Upper lobe of right lung (tissue), 1 donor: ENCODE data around the gene SLC2A11. TPM values are rescaled to one million over a fixed set of nuclear protein-coding genes. Genes with fewer than 3 reads are reported as not detected.

Experiments used
- ATAC-seq: fragments of 200-7000 bp; cut with Tn5 transposase; one replicate; pipeline ENCODE4 v1.9.1; 2020; ENCODE audit warnings: mild to moderate bottlenecking, moderate library complexity
- DNase-seq: peaks from one replicate; pipeline ENCODE4 v3.0.0-alpha.2; 2020
- H3K27ac ChIP-seq: fragments of 200-600 bp; one replicate; pipeline ENCODE4 v1.8.0; 2022
- H3K27me3 ChIP-seq: fragments of 200-600 bp; one replicate; pipeline ENCODE4 v1.8.0; 2022; ENCODE audit warnings: mild to moderate bottlenecking
- H3K36me3 ChIP-seq: fragments of 200-600 bp; one replicate; pipeline ENCODE4 v1.8.0; 2022
- H3K4me1 ChIP-seq: fragments of 200-600 bp; one replicate; pipeline ENCODE4 v1.8.0; 2022
- H3K4me3 ChIP-seq: fragments of 200-600 bp; one replicate; pipeline ENCODE4 v1.8.0; 2022; ENCODE audit warnings: mild to moderate bottlenecking
- H3K9me3 ChIP-seq: fragments of 200-600 bp; one replicate; pipeline ENCODE4 v1.8.0; 2022
- intact Hi-C: fragments of 100-400 bp; cut with DNase I; formaldehyde crosslinking; loops from one replicate; pipeline ENCODE4 v1.11.0; 2022
- total RNA-seq: library from RNA; stranded (reverse); fragmentation: NEBNext Ultra II Directional; extraction: Animal tissue kit (Norgen Biotek cat#: 25700); gene quantifications from one replicate; pipeline ENCODE4 v1.2.1, GENCODE V29; 2021
- TF ChIP-seq, protein P1 (sequence below): fragments of 200-600 bp; IDR thresholded peaks from one replicate; pipeline ENCODE4 v1.8.0; 2022; ENCODE audit warnings: antibody characterized with exemption
- donor health status: DM: no; HTN: yes; CAD: no; lungs with severe emphysema.

The SLC2A11 gene
- total RNA-seq, 1 donor from 2014 or later, result 13.2 TPM

DNA sequence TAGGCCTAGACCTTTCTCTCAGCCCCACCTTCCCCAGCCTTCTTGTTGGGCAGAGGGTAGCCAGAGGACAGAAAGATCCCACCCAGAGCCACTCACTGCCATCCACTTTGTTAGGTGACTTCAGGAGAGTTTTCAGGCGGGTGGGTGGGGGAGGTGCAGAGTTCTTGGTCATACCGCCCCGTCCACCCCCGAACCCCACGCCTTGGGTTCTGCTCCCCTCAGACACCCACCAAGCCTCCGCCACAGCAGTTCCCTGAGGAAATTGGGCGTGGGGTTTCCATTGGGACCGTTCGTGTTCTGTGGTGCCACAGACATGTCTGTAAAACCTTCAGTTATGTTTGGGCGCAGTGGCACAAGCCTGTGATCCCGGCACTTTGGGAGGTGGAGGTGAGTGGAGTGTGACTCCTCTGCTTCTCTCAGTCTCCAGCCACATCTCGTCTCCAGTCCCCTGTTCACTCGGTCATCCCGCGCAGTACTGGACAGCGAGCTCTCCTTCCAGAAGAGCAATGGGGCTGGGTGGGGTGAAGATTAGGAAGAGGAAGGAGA is 38.0 kb downstream of the SLC2A11 start:
- H3K4me3 ChIP-seq, result peak overlapping the region; percentile 79
- intact Hi-C loops, result no loop called here
- ATAC-seq (no peak), DNase-seq (no peak)
- H3K9me3 ChIP-seq, result no peaks in the 10 kb centered on the region
- H3K27ac ChIP-seq, result peak overlapping the region; percentile 91
- peaks cover 21% of the 10 kb centered on the region for H3K36me3 ChIP-seq
- TF ChIP-seq, protein P1, sequence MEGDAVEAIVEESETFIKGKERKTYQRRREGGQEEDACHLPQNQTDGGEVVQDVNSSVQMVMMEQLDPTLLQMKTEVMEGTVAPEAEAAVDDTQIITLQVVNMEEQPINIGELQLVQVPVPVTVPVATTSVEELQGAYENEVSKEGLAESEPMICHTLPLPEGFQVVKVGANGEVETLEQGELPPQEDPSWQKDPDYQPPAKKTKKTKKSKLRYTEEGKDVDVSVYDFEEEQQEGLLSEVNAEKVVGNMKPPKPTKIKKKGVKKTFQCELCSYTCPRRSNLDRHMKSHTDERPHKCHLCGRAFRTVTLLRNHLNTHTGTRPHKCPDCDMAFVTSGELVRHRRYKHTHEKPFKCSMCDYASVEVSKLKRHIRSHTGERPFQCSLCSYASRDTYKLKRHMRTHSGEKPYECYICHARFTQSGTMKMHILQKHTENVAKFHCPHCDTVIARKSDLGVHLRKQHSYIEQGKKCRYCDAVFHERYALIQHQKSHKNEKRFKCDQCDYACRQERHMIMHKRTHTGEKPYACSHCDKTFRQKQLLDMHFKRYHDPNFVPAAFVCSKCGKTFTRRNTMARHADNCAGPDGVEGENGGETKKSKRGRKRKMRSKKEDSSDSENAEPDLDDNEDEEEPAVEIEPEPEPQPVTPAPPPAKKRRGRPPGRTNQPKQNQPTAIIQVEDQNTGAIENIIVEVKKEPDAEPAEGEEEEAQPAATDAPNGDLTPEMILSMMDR, result no peak
- no peaks in the 10 kb centered on the region for H3K27me3 ChIP-seq
- H3K4me1 ChIP-seq, result peaks cover 7% of the 10 kb centered on the region

DNA sequence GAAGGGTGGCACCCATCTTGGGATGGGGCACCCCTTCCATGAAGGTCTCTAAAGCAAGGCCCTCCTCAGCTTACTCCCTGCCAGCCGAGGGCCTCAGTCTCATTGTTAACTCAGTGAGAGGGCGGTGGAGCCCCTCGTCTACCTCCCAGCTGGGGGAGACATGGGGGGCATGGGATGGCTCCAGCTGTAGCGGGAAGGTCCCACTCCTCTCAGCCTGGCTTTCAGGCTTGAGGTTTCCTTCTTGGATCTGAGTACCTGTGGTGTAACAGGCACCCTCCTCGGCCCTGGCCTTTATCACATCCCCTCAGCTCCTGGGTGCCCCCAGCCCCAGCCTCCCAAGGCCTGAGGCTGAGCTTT is 38.5 kb downstream of the SLC2A11 start:
- Histone ChIP-seq H3K36me3 (peaks cover 21% of the 10 kb centered on the region), H3K4me1 (peaks cover 7% of the 10 kb centered on the region), H3K27me3 (no peaks in the 10 kb centered on the region), H3K9me3 (no peaks in the 10 kb centered on the region), H3K27ac (no peak overlapping the region), H3K4me3 (peak overlapping the region; percentile 79)
- TF ChIP-seq, protein P1, result no peak
- intact Hi-C loops, result no loop called here
- DNase-seq, result no peak
- no peak for ATAC-seq

DNA sequence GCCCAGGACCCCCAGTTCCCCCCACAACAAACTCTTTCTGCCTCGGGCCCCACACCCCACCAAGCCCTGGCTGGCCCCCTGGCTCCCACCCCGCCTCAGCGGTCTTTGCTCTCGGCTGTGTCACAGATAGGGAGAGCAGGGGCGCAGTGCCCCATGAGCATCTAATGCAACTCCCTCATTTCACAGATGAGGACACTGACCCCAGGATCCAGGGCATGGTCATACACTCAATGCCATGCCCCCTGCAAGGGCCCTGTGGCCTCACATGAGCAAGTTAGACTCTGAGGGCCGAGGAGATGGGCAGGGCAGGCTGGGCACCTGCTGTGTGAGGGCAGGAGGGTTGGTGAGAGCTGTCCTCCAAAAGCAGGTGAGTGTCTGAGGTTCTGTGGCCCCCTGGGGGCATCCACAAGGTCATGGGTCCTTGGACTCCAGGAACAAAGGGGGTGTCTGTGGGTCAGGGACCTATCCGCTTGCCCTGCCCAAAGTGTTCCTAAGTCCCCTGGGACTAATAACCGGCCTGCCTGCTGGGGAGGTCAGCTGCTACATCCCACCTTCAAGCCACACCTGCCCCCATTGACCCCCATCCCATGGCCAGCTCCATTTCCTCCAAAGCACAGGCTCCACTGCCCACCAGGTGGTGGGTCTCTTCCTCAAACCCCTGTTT is 39.0 kb downstream of the SLC2A11 start:
- no peak overlapping the region for H3K4me3 ChIP-seq
- no peaks in the 10 kb centered on the region for H3K9me3 ChIP-seq
- TF ChIP-seq, protein P1, result no peak
- no peak overlapping the region for H3K27ac ChIP-seq
- H3K36me3 ChIP-seq, result peaks cover 21% of the 10 kb centered on the region
- ATAC-seq, result no peak
- H3K4me1 ChIP-seq, result peaks cover 7% of the 10 kb centered on the region
- DNase-seq, result no peak
- H3K27me3 ChIP-seq, result no peaks in the 10 kb centered on the region
- intact Hi-C loops, result no loop called here

DNA sequence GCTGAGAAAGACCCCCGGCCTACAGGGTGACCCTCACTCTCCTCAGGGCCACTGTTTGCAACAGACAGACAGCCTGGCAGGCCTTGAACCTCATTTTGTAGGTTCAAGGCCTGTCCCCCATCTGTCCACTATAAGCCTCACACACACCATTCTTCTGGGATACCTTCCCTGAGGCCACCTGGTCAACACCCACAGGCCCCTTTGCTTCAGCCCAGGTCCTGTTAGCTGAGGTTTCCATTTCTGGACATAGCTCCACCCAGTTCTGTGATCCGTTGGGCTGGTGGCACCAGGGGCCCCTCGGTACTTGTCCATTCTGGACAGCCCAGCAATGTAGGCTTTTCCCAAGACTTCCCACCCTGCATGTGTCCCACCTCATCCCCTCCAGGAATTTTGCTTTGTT is 39.6 kb downstream of the SLC2A11 start:
- no peak overlapping the region for H3K27ac ChIP-seq
- DNase-seq (no peak), ATAC-seq (no peak)
- peaks cover 7% of the 10 kb centered on the region for H3K4me1 ChIP-seq
- intact Hi-C loops, result no loop called here
- TF ChIP-seq, protein P1, result no peak
- H3K4me3 ChIP-seq, result no peak overlapping the region
- H3K27me3 ChIP-seq, result no peaks in the 10 kb centered on the region
- H3K36me3 ChIP-seq, result peaks cover 21% of the 10 kb centered on the region
- no peaks in the 10 kb centered on the region for H3K9me3 ChIP-seq

DNA sequence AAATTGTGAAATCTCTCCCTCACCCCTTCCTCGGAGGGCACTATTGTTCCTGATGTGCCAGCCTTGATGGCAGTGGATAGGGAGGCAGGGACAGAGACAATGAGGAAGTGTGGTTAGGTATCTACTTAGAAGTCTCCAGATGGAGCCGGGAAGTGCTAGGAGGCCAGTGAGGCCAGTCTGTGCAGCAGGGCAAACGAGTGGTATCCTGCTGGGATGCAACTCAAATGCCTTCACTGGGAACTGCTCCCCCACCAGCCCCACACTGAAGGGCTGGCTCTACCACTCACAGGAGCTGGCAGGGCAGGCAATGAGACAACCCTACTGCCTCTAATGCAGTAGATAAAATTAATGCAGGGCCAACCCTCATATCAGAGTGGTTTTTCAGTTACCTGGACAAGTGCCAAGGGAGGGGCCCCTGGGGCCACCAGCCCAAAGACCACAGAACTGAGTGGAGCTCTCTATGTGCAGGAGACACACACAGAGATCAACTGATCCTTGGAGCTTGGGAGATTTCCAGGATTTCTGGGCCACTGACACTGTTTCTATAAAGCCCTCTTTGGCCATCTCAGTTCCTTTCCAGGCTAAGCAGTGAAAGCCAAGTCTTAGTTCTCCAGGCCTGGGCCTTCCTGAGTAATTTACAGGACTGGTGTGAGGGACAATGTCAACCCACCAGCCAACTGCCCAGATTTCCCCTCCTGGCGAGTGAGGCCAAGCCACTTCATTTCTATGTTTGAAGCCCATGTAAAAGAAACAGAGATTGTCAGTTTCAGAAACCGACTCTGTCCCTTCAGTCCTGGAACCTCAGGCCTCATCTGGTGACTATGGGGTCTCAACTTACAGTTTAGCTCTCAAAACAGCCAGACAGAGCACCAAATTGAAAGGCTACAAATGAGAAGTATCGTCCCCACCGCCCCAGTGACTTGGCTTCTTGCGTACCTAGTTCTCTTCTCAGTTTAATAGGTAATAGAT is 40.6 kb downstream of the SLC2A11 start:
- Histone ChIP-seq H3K36me3 (peaks cover 21% of the 10 kb centered on the region), H3K27ac (no peak overlapping the region), H3K27me3 (no peaks in the 10 kb centered on the region), H3K4me3 (no peak overlapping the region), H3K9me3 (no peaks in the 10 kb centered on the region), H3K4me1 (peaks cover 7% of the 10 kb centered on the region)
- TF ChIP-seq, protein P1, result no peak
- no peak for ATAC-seq
- DNase-seq, result no peak
- intact Hi-C loops, result no loop called here
